ENCODE data around the gene ZNF185.

- TF ChIP-seq, protein P1, sequence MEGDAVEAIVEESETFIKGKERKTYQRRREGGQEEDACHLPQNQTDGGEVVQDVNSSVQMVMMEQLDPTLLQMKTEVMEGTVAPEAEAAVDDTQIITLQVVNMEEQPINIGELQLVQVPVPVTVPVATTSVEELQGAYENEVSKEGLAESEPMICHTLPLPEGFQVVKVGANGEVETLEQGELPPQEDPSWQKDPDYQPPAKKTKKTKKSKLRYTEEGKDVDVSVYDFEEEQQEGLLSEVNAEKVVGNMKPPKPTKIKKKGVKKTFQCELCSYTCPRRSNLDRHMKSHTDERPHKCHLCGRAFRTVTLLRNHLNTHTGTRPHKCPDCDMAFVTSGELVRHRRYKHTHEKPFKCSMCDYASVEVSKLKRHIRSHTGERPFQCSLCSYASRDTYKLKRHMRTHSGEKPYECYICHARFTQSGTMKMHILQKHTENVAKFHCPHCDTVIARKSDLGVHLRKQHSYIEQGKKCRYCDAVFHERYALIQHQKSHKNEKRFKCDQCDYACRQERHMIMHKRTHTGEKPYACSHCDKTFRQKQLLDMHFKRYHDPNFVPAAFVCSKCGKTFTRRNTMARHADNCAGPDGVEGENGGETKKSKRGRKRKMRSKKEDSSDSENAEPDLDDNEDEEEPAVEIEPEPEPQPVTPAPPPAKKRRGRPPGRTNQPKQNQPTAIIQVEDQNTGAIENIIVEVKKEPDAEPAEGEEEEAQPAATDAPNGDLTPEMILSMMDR (IDR thresholded peaks at IDR 0.05), result no peak
- TF ChIP-seq POLR2A (IDR thresholded peaks at IDR 0.05), result no peak
These were observed 5.4 kb upstream of the ZNF185 start for GRCh38 chrX:152892499-152892898.
